Liver (tissue), 9 donors: Measurements from ENCODE around the gene TNS1. TPM values are rescaled to one million over a fixed set of nuclear protein-coding genes. Genes with fewer than 3 reads are reported as not detected.

Experiments
- DNase-seq: peaks from one replicate; pipeline ENCODE4 v3.0.0-alpha.2; 2017; ENCODE audit warnings: low spot score
- H3K27ac ChIP-seq, 2 donors: one replicate each; pipeline ENCODE4 v1.7.0; 2013; ENCODE audit warnings: inconsistent platforms in 2 of 2, low read length in 2 of 2, control low read depth in 1 of 2, low read depth in 1 of 2, mild to moderate bottlenecking in 1 of 2
- H3K27me3 ChIP-seq, 4 donors: one replicate each; pipeline versions ENCODE4 v1.6.1 to v1.7.0; 2013; ENCODE audit warnings: low read length in 3 of 4, inconsistent platforms in 1 of 4, mild to moderate bottlenecking in 1 of 4, moderate library complexity in 1 of 4; ENCODE audit not compliant: control insufficient read depth in 4 of 4, insufficient read depth in 4 of 4
- H3K36me3 ChIP-seq, 4 donors: one replicate each; pipeline versions ENCODE4 v1.6.1 to v1.7.0; 2013; ENCODE audit warnings: low read length in 3 of 4, mild to moderate bottlenecking in 3 of 4, low read depth in 1 of 4, moderate library complexity in 1 of 4; ENCODE audit not compliant: control insufficient read depth in 4 of 4, insufficient read depth in 3 of 4
- H3K4me1 ChIP-seq, 4 donors: one replicate each; pipeline versions ENCODE4 v1.6.1 to v1.7.0; 2013; ENCODE audit warnings: low read length in 3 of 4, mild to moderate bottlenecking in 3 of 4, moderate library complexity in 1 of 4; ENCODE audit not compliant: control insufficient read depth in 4 of 4, insufficient read depth in 4 of 4
- H3K4me3 ChIP-seq, 3 donors: one replicate each; pipeline versions ENCODE4 v1.6.1 to v1.7.0; 2013; ENCODE audit warnings: low read length in 3 of 3, control low read depth in 1 of 3, low read depth in 1 of 3, mild to moderate bottlenecking in 1 of 3
- H3K9ac ChIP-seq, 2 donors: one replicate each; pipeline ENCODE4 v1.7.0; 2013; ENCODE audit warnings: low read length in 2 of 2, mild to moderate bottlenecking in 2 of 2, moderate library complexity in 2 of 2, control low read depth in 1 of 2, low read depth in 1 of 2
- H3K9me3 ChIP-seq, 4 donors: one replicate each; pipeline versions ENCODE4 v1.6.1 to v1.7.0; 2013; ENCODE audit warnings: low read length in 3 of 4; ENCODE audit not compliant: control insufficient read depth in 4 of 4
- EGR1 ChIP-seq, 2 donors: IDR thresholded peaks; 2 replicates each; pipeline ENCODE4 v1.6.1; 2016 to 2018; ENCODE audit warnings: antibody characterized with exemption in 2 of 2, low read depth in 2 of 2
- FOXA1 ChIP-seq: IDR thresholded peaks from 2 replicates; pipeline ENCODE4 v1.6.1; 2016; ENCODE audit warnings: antibody characterized with exemption
- FOXA2 ChIP-seq: IDR thresholded peaks from 2 replicates; pipeline ENCODE4 v1.6.1; 2016; ENCODE audit warnings: antibody characterized with exemption
- GABPA ChIP-seq, 2 donors: IDR thresholded peaks in 1 of 2; conservative IDR thresholded peaks in 1 of 2; 2 replicates each; pipeline ENCODE4 v1.6.1; 2016; ENCODE audit warnings: antibody characterized with exemption in 2 of 2, mild to moderate bottlenecking in 1 of 2, moderate library complexity in 1 of 2
- HNF4A ChIP-seq, 2 donors: conservative IDR thresholded peaks; 2 replicates each; pipeline ENCODE4 v1.6.1; 2016; ENCODE audit warnings: antibody characterized with exemption in 2 of 2, mild to moderate bottlenecking in 2 of 2
- HNF4G ChIP-seq: IDR thresholded peaks from 2 replicates; pipeline ENCODE4 v1.6.1; 2016; ENCODE audit warnings: antibody characterized with exemption
- JUND ChIP-seq, 2 donors: IDR thresholded peaks; 2 replicates each; pipeline ENCODE4 v1.6.1; 2016; ENCODE audit warnings: antibody characterized with exemption in 2 of 2
- NR2F2 ChIP-seq: IDR thresholded peaks from 2 replicates; pipeline ENCODE4 v1.6.1; 2016; ENCODE audit warnings: antibody characterized with exemption
- RAD21 ChIP-seq, 2 donors: IDR thresholded peaks; 2 replicates each; pipeline ENCODE4 v1.6.1; 2016; ENCODE audit warnings: antibody characterized with exemption in 2 of 2, mild to moderate bottlenecking in 2 of 2
- RXRA ChIP-seq, 2 donors: IDR thresholded peaks; 2 replicates each; pipeline ENCODE4 v1.6.1; 2017 to 2018; ENCODE audit warnings: antibody characterized with exemption in 2 of 2, mild to moderate bottlenecking in 1 of 2
- YY1 ChIP-seq: IDR thresholded peaks from 2 replicates; pipeline ENCODE4 v1.6.1; 2016; ENCODE audit warnings: antibody characterized with exemption, mild to moderate bottlenecking
- WGBS: extraction: QIAGEN DNeasy Blood & Tissue Kit; methylation state at CpG from one replicate; pipeline ENCODE4 v1.1.7; 2013; 5-methylcytosine and 5-hydroxymethylcytosine counted together
- polyA plus RNA-seq, 2 donors: library from polyadenylated mRNA; stranded (reverse) in 1 of 2; unstranded in 1 of 2; fragments of 200-250 nt in 1 of 2; fragments of >200 nt in 1 of 2; fragmentation: Nextera tagmentation in 1 of 2; extraction: Ambion mirVana in 1 of 2; gene quantifications; one replicate each; pipeline versions ENCODE4 v1.2.1 to v1.2.3, GENCODE V29; 2013 to 2015
- total RNA-seq, 2 donors: library from RNA; depleted of rRNA; stranded (reverse); fragments of >200 nt; gene quantifications; one replicate each; pipeline ENCODE4 v1.2.3, GENCODE V29; 2014
- TF ChIP-seq, protein P1 (sequence below): fragments of 150-350 bp; IDR thresholded peaks from 2 replicates; pipeline ENCODE4 v1.5.1; 2017; ENCODE audit warnings: improper control_type of control experiment, low read depth, low read length; ENCODE audit not compliant: missing input control
- TF ChIP-seq, protein P2 (sequence below): IDR thresholded peaks from 2 replicates; pipeline ENCODE4 v1.6.1; 2016; ENCODE audit warnings: antibody characterized with exemption
- TF ChIP-seq, protein P3 (sequence below): IDR thresholded peaks from 2 replicates; pipeline ENCODE4 v1.6.1; 2016; ENCODE audit warnings: antibody characterized with exemption
- TF ChIP-seq, protein P4 (sequence below): IDR thresholded peaks from 2 replicates; pipeline ENCODE4 v1.6.1; 2016; ENCODE audit warnings: antibody characterized with exemption
- donor health status: healthy.
- donor health status: healthy.
- donor health status: healthy.
- donor health status: healthy.
- donor health status: healthy.

TNS1 gene
- total and polyA plus RNA-seq, 4 donors, result 16.3 to 128 (median 57.3) TPM

DNA sequence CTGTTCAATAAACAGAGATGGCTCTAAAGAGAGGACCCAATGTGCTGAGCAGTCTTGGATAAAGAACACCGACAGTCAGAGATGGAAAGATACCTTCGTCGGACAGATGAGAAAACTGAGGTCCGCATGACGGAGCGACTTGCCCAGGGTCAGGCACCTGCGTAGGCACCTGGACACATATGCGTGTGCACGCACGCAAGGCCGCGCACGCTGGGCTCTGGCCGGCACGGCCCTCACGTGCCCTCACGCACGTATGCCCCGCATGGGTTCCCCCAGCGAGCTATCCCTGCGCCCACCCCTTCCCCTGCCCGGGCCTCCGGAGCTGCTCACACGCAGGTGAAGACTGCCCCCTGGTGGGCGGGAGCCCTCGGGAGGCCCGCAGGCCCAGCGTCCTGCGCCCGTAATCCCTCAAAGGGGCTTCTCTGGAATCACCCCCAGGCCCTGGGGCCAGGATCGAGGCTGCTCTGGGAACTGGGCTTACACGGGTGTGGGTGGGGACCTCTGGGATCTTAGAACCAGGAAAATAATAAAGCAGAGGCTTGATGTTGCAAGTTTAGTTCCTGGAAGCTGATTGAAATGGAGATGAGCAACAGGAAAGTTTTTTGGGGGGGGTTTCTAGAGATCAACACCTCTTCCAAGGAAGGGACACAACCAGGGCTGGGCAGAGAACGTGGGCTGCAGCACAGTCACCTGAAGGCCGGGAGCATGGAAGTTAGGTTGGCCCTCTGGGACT, 246.3 kb downstream of the TNS1 start:
- Histone ChIP-seq H3K36me3 (no peaks in the 10 kb centered on the region), H3K9me3 (no peaks in the 10 kb centered on the region), H3K4me3 (no peak overlapping the region), H3K4me1 (peaks cover 0 to 6% (median under 1%) of the 10 kb centered on the region in 4 donors), H3K27ac (no peak overlapping the region), H3K27me3 (no peaks in the 10 kb centered on the region), H3K9ac (no peak overlapping the region)
- TF ChIP-seq JUND (IDR thresholded peaks at IDR 0.05), result no peak
- no peak for TF ChIP-seq HNF4G
- no peak for TF ChIP-seq FOXA2
- peak; percentile 61 to 79 for TF ChIP-seq RAD21 (IDR thresholded peaks at IDR 0.05)
- TF ChIP-seq, protein P1, sequence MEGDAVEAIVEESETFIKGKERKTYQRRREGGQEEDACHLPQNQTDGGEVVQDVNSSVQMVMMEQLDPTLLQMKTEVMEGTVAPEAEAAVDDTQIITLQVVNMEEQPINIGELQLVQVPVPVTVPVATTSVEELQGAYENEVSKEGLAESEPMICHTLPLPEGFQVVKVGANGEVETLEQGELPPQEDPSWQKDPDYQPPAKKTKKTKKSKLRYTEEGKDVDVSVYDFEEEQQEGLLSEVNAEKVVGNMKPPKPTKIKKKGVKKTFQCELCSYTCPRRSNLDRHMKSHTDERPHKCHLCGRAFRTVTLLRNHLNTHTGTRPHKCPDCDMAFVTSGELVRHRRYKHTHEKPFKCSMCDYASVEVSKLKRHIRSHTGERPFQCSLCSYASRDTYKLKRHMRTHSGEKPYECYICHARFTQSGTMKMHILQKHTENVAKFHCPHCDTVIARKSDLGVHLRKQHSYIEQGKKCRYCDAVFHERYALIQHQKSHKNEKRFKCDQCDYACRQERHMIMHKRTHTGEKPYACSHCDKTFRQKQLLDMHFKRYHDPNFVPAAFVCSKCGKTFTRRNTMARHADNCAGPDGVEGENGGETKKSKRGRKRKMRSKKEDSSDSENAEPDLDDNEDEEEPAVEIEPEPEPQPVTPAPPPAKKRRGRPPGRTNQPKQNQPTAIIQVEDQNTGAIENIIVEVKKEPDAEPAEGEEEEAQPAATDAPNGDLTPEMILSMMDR, result peak; percentile 52
- peak; percentile 78 for DNase-seq
- WGBS, result 32% methylated on average over 34 of the region's 34 CpGs

DNA sequence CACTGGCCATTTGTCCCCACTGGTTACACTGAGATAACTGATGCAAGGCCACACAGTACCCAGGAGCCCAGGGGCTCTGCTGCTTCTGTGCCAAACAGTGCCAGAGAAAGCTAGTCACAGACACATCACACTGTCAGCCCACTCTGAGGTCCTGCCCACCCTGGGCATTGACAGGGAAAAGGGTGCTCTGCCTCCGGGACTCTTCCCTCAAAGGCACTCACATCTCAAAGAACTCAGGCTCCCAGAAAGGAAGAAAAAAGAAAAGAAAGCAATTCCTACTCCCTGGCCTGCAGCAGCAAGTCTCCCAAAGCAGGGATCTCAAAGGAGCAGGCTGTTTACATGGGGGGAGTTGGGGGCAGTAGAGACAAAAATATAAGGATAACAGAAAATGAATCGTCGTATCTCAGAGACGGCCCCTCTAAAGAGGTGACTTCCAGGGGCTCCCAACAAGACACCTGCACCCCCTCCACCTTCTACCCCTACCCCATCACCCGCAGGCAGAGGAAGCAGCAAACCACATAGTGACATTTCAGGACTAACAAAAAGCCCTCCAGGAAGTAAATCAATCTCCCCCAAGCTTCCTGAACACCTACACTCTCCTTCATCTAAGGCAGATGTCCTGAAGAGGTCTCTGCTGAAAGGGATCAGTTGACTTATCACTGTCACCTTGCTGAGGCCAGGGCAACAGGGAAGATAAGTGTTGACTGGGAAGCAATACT, 247.6 kb downstream of the TNS1 start:
- Histone ChIP-seq H3K9me3 (no peaks in the 10 kb centered on the region), H3K36me3 (no peaks in the 10 kb centered on the region), H3K27ac (no peak overlapping the region), H3K4me3 (no peak overlapping the region), H3K9ac (no peak overlapping the region), H3K27me3 (no peaks in the 10 kb centered on the region), H3K4me1 (peaks cover 0 to 6% (median under 1%) of the 10 kb centered on the region in 4 donors)
- TF ChIP-seq NR2F2, result no peak
- DNase-seq, result no peak
- WGBS, result 86% methylated on average over 5 of the region's 5 CpGs

DNA sequence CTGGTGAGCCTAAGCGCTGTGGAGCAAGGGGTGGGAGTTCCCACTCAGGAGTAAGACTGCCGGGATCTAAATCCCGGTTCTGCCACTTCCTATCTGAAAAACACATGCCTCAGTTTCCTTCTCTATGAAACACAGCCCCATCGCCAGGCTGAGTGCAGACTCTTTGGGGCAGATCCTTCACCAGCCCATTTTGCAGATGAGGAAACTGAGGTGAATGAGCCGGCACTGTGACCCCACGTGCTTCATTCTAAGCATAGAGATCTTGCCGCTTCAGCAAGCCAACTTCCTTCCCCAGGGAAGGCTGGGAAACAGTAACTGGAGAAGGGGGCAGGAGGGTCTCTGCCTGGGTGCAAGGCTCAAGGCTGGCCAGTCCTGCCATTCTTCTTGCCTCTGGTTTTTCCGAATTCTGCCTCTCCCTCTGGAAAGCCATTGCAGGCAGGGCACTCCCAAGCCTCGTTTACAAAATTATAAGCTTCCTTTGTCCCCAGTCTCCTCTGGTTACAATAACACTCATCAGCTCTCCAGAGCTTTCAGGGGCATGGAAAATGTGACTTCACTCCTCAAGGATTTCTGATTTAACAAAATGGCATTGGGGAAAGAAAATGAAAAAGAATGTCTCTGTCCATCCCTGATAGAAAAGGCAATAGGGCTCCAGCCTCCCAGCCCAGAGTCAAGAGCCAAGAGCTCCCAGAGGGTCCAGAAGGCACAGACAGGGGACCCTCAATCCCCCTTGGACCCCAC, 249.2 kb downstream of the TNS1 start:
- H3K27ac ChIP-seq, result no peak overlapping the region
- no peak overlapping the region for H3K9ac ChIP-seq
- H3K9me3 ChIP-seq, result no peaks in the 10 kb centered on the region
- no peaks in the 10 kb centered on the region for H3K36me3 ChIP-seq
- no peak for DNase-seq
- 86% methylated on average over 9 of the region's 9 CpGs for WGBS
- H3K27me3 ChIP-seq, result no peaks in the 10 kb centered on the region
- H3K4me3 ChIP-seq, result no peak overlapping the region
- peaks cover 0 to 6% (median under 1%) of the 10 kb centered on the region in 4 donors for H3K4me1 ChIP-seq
- TF ChIP-seq, protein P2, sequence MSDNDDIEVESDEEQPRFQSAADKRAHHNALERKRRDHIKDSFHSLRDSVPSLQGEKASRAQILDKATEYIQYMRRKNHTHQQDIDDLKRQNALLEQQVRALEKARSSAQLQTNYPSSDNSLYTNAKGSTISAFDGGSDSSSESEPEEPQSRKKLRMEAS, result no peak
- TF ChIP-seq YY1, result no peak
- no peak for TF ChIP-seq HNF4A (conservative IDR thresholded peaks at IDR 0.05)
- no peak for TF ChIP-seq FOXA1
- TF ChIP-seq FOXA2, result no peak
- TF ChIP-seq, protein P3, sequence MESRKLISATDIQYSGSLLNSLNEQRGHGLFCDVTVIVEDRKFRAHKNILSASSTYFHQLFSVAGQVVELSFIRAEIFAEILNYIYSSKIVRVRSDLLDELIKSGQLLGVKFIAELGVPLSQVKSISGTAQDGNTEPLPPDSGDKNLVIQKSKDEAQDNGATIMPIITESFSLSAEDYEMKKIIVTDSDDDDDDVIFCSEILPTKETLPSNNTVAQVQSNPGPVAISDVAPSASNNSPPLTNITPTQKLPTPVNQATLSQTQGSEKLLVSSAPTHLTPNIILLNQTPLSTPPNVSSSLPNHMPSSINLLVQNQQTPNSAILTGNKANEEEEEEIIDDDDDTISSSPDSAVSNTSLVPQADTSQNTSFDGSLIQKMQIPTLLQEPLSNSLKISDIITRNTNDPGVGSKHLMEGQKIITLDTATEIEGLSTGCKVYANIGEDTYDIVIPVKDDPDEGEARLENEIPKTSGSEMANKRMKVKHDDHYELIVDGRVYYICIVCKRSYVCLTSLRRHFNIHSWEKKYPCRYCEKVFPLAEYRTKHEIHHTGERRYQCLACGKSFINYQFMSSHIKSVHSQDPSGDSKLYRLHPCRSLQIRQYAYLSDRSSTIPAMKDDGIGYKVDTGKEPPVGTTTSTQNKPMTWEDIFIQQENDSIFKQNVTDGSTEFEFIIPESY, result no peak
- TF ChIP-seq, protein P4, sequence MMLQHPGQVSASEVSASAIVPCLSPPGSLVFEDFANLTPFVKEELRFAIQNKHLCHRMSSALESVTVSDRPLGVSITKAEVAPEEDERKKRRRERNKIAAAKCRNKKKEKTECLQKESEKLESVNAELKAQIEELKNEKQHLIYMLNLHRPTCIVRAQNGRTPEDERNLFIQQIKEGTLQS, result no peak
- no peak for TF ChIP-seq EGR1 (IDR thresholded peaks at IDR 0.05; ENCODE audit: low read depth in 2 of 2)
- no peak for TF ChIP-seq NR2F2
- TF ChIP-seq RXRA (IDR thresholded peaks at IDR 0.05), result no peak
- no peak for TF ChIP-seq JUND (IDR thresholded peaks at IDR 0.05)
- TF ChIP-seq, protein P1, result no peak
- TF ChIP-seq GABPA (IDR thresholded peaks at IDR 0.05 in 1 of 2, conservative IDR thresholded peaks at IDR 0.05 in 1 of 2), result no peak
